Liver (tissue), 9 donors: Measurements from ENCODE around the gene MAP1LC3B2. TPM values are rescaled to one million over a fixed set of nuclear protein-coding genes. Genes with fewer than 3 reads are reported as not detected.

Experiments
- DNase-seq: peaks from one replicate; pipeline ENCODE4 v3.0.0-alpha.2; 2017; ENCODE audit warnings: low spot score
- H3K27ac ChIP-seq, 2 donors: one replicate each; pipeline ENCODE4 v1.7.0; 2013; ENCODE audit warnings: inconsistent platforms in 2 of 2, low read length in 2 of 2, control low read depth in 1 of 2, low read depth in 1 of 2, mild to moderate bottlenecking in 1 of 2
- H3K27me3 ChIP-seq, 4 donors: one replicate each; pipeline versions ENCODE4 v1.6.1 to v1.7.0; 2013; ENCODE audit warnings: low read length in 3 of 4, inconsistent platforms in 1 of 4, mild to moderate bottlenecking in 1 of 4, moderate library complexity in 1 of 4; ENCODE audit not compliant: control insufficient read depth in 4 of 4, insufficient read depth in 4 of 4
- H3K36me3 ChIP-seq, 4 donors: one replicate each; pipeline versions ENCODE4 v1.6.1 to v1.7.0; 2013; ENCODE audit warnings: low read length in 3 of 4, mild to moderate bottlenecking in 3 of 4, low read depth in 1 of 4, moderate library complexity in 1 of 4; ENCODE audit not compliant: control insufficient read depth in 4 of 4, insufficient read depth in 3 of 4
- H3K4me1 ChIP-seq, 4 donors: one replicate each; pipeline versions ENCODE4 v1.6.1 to v1.7.0; 2013; ENCODE audit warnings: low read length in 3 of 4, mild to moderate bottlenecking in 3 of 4, moderate library complexity in 1 of 4; ENCODE audit not compliant: control insufficient read depth in 4 of 4, insufficient read depth in 4 of 4
- H3K4me3 ChIP-seq, 3 donors: one replicate each; pipeline versions ENCODE4 v1.6.1 to v1.7.0; 2013; ENCODE audit warnings: low read length in 3 of 3, control low read depth in 1 of 3, low read depth in 1 of 3, mild to moderate bottlenecking in 1 of 3
- H3K9ac ChIP-seq, 2 donors: one replicate each; pipeline ENCODE4 v1.7.0; 2013; ENCODE audit warnings: low read length in 2 of 2, mild to moderate bottlenecking in 2 of 2, moderate library complexity in 2 of 2, control low read depth in 1 of 2, low read depth in 1 of 2
- H3K9me3 ChIP-seq, 4 donors: one replicate each; pipeline versions ENCODE4 v1.6.1 to v1.7.0; 2013; ENCODE audit warnings: low read length in 3 of 4; ENCODE audit not compliant: control insufficient read depth in 4 of 4
- EGR1 ChIP-seq, 2 donors: IDR thresholded peaks; 2 replicates each; pipeline ENCODE4 v1.6.1; 2016 to 2018; ENCODE audit warnings: antibody characterized with exemption in 2 of 2, low read depth in 2 of 2
- FOXA1 ChIP-seq: IDR thresholded peaks from 2 replicates; pipeline ENCODE4 v1.6.1; 2016; ENCODE audit warnings: antibody characterized with exemption
- FOXA2 ChIP-seq: IDR thresholded peaks from 2 replicates; pipeline ENCODE4 v1.6.1; 2016; ENCODE audit warnings: antibody characterized with exemption
- GABPA ChIP-seq, 2 donors: IDR thresholded peaks in 1 of 2; conservative IDR thresholded peaks in 1 of 2; 2 replicates each; pipeline ENCODE4 v1.6.1; 2016; ENCODE audit warnings: antibody characterized with exemption in 2 of 2, mild to moderate bottlenecking in 1 of 2, moderate library complexity in 1 of 2
- HNF4A ChIP-seq, 2 donors: conservative IDR thresholded peaks; 2 replicates each; pipeline ENCODE4 v1.6.1; 2016; ENCODE audit warnings: antibody characterized with exemption in 2 of 2, mild to moderate bottlenecking in 2 of 2
- HNF4G ChIP-seq: IDR thresholded peaks from 2 replicates; pipeline ENCODE4 v1.6.1; 2016; ENCODE audit warnings: antibody characterized with exemption
- JUND ChIP-seq, 2 donors: IDR thresholded peaks; 2 replicates each; pipeline ENCODE4 v1.6.1; 2016; ENCODE audit warnings: antibody characterized with exemption in 2 of 2
- NR2F2 ChIP-seq: IDR thresholded peaks from 2 replicates; pipeline ENCODE4 v1.6.1; 2016; ENCODE audit warnings: antibody characterized with exemption
- RAD21 ChIP-seq, 2 donors: IDR thresholded peaks; 2 replicates each; pipeline ENCODE4 v1.6.1; 2016; ENCODE audit warnings: antibody characterized with exemption in 2 of 2, mild to moderate bottlenecking in 2 of 2
- RXRA ChIP-seq, 2 donors: IDR thresholded peaks; 2 replicates each; pipeline ENCODE4 v1.6.1; 2017 to 2018; ENCODE audit warnings: antibody characterized with exemption in 2 of 2, mild to moderate bottlenecking in 1 of 2
- SP1 ChIP-seq: IDR thresholded peaks from 2 replicates; pipeline ENCODE4 v1.6.1; 2018; ENCODE audit warnings: antibody characterized with exemption, mild to moderate bottlenecking
- TAF1 ChIP-seq: conservative IDR thresholded peaks from 2 replicates; pipeline ENCODE4 v1.6.1; 2016; ENCODE audit warnings: antibody characterized with exemption, mild to moderate bottlenecking
- YY1 ChIP-seq: IDR thresholded peaks from 2 replicates; pipeline ENCODE4 v1.6.1; 2016; ENCODE audit warnings: antibody characterized with exemption, mild to moderate bottlenecking
- WGBS: extraction: QIAGEN DNeasy Blood & Tissue Kit; methylation state at CpG from one replicate; pipeline ENCODE4 v1.1.7; 2013; 5-methylcytosine and 5-hydroxymethylcytosine counted together
- polyA plus RNA-seq, 2 donors: library from polyadenylated mRNA; stranded (reverse) in 1 of 2; unstranded in 1 of 2; fragments of 200-250 nt in 1 of 2; fragments of >200 nt in 1 of 2; fragmentation: Nextera tagmentation in 1 of 2; extraction: Ambion mirVana in 1 of 2; gene quantifications; one replicate each; pipeline versions ENCODE4 v1.2.1 to v1.2.3, GENCODE V29; 2013 to 2015
- total RNA-seq, 2 donors: library from RNA; depleted of rRNA; stranded (reverse); fragments of >200 nt; gene quantifications; one replicate each; pipeline ENCODE4 v1.2.3, GENCODE V29; 2014
- TF ChIP-seq, protein P1 (sequence below): IDR thresholded peaks from 2 replicates; pipeline ENCODE4 v1.6.1; 2016; ENCODE audit warnings: antibody characterized with exemption
- TF ChIP-seq, protein P2 (sequence below): IDR thresholded peaks from 2 replicates; pipeline ENCODE4 v1.6.1; 2016; ENCODE audit warnings: antibody characterized with exemption
- TF ChIP-seq, protein P3 (sequence below): fragments of 150-350 bp; IDR thresholded peaks from 2 replicates; pipeline ENCODE4 v1.5.1; 2017; ENCODE audit warnings: improper control_type of control experiment, low read depth, low read length; ENCODE audit not compliant: missing input control
- TF ChIP-seq, protein P4 (sequence below): IDR thresholded peaks from 2 replicates; pipeline ENCODE4 v1.6.1; 2016; ENCODE audit warnings: antibody characterized with exemption
- donor health status: healthy.
- donor health status: healthy.
- donor health status: healthy.
- donor health status: healthy.
- donor health status: healthy.

The MAP1LC3B2 gene
- total and polyA plus RNA-seq, 4 donors = 1.3 to 7.7 TPM; not detected in 2

DNA sequence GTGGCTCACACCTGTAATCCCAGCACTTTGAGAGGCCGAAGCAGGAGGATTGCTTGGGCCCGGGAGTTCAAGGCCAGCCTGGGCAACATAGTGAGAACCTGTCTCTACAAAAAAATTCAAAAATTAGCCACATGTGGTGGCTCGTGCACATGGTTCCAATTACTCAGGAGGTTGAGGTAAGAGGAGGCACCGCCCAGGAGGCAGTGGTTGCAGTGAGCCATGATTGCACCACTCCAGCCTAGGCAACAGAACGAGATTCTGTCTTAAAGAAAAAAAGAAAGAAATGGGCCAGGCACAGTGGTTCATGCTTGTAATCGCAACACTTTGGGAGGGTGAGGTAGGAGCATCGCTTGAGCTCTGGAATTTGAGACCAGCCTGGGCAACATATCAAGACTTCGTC lies 33.5 kb downstream of the MAP1LC3B2 start:
- DNase-seq = no peak
- TF ChIP-seq NR2F2 (no peak), HNF4A (conservative IDR thresholded peaks at IDR 0.05) (no peak), YY1 (no peak), FOXA1 (no peak), JUND (IDR thresholded peaks at IDR 0.05) (no peak), GABPA (IDR thresholded peaks at IDR 0.05 in 1 of 2, conservative IDR thresholded peaks at IDR 0.05 in 1 of 2) (no peak), RAD21 (IDR thresholded peaks at IDR 0.05) (no peak), FOXA2 (no peak), RXRA (IDR thresholded peaks at IDR 0.05) (no peak)
- TF ChIP-seq, protein P1, sequence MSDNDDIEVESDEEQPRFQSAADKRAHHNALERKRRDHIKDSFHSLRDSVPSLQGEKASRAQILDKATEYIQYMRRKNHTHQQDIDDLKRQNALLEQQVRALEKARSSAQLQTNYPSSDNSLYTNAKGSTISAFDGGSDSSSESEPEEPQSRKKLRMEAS = no peak
- TF ChIP-seq, protein P2, sequence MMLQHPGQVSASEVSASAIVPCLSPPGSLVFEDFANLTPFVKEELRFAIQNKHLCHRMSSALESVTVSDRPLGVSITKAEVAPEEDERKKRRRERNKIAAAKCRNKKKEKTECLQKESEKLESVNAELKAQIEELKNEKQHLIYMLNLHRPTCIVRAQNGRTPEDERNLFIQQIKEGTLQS = no peak
- Histone ChIP-seq H3K27ac (no peak overlapping the region), H3K27me3 (no peaks in the 10 kb centered on the region), H3K4me3 (no peak overlapping the region), H3K4me1 (peaks cover 4 to 10% (median 8%) of the 10 kb centered on the region in 4 donors), H3K9me3 (no peaks in the 10 kb centered on the region), H3K36me3 (no peaks in the 10 kb centered on the region), H3K9ac (no peak overlapping the region)
- WGBS = 86% methylated on average over 8 of the region's 8 CpGs

DNA sequence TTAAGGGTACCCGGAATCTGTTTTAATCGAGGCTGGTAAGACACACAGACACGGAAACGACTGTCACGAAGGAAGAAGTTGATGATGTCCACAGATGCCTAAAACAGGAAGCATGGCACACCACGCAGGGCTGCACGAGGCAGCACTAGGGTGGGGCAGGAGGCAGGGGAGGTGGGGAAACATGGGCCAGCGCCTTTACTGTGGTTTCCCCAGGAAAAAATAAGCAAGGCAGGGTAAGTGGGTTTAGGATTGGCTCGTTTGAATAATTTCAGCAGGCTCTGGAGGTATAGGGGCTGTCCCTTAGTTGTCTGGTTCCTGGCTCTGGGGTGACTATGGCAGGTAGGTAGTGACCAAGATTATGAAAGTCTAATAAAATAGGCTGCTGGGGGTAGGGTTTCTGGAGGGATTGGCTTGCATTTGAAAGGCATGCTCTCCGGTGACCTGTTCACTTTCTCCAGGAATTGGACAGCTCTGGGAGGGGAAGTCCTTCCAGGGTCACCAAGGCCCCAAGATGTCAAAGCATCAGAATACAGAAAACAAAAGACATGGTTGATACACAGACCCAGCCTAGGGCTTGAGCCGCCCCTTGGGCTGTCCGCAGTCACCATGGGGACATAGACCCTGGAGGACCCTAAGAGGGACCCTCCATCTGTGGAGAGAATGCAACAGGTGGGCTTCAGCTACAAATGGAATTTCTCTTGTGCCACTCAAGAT lies 35.3 kb downstream of the MAP1LC3B2 start:
- DNase-seq = no peak
- Histone ChIP-seq H3K4me1 (peaks cover 4 to 14% (median 8%) of the 10 kb centered on the region in 4 donors), H3K9me3 (no peaks in the 10 kb centered on the region), H3K36me3 (no peaks in the 10 kb centered on the region), H3K27ac (no peak overlapping the region), H3K9ac (no peak overlapping the region), H3K4me3 (no peak overlapping the region), H3K27me3 (no peaks in the 10 kb centered on the region)
- TF ChIP-seq, protein P3, sequence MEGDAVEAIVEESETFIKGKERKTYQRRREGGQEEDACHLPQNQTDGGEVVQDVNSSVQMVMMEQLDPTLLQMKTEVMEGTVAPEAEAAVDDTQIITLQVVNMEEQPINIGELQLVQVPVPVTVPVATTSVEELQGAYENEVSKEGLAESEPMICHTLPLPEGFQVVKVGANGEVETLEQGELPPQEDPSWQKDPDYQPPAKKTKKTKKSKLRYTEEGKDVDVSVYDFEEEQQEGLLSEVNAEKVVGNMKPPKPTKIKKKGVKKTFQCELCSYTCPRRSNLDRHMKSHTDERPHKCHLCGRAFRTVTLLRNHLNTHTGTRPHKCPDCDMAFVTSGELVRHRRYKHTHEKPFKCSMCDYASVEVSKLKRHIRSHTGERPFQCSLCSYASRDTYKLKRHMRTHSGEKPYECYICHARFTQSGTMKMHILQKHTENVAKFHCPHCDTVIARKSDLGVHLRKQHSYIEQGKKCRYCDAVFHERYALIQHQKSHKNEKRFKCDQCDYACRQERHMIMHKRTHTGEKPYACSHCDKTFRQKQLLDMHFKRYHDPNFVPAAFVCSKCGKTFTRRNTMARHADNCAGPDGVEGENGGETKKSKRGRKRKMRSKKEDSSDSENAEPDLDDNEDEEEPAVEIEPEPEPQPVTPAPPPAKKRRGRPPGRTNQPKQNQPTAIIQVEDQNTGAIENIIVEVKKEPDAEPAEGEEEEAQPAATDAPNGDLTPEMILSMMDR = no peak
- TF ChIP-seq GABPA (IDR thresholded peaks at IDR 0.05 in 1 of 2, conservative IDR thresholded peaks at IDR 0.05 in 1 of 2) = no peak
- TF ChIP-seq, protein P1 = no peak
- no peak for TF ChIP-seq EGR1 (IDR thresholded peaks at IDR 0.05; ENCODE audit: low read depth in 2 of 2)
- no peak for TF ChIP-seq NR2F2
- TF ChIP-seq, protein P2 = no peak
- no peak for TF ChIP-seq SP1
- TF ChIP-seq YY1 = no peak
- no peak for TF ChIP-seq TAF1
- no peak for TF ChIP-seq HNF4A (conservative IDR thresholded peaks at IDR 0.05)
- no peak for TF ChIP-seq RXRA (IDR thresholded peaks at IDR 0.05)
- no peak for TF ChIP-seq FOXA2
- TF ChIP-seq HNF4G = no peak
- TF ChIP-seq, protein P4, sequence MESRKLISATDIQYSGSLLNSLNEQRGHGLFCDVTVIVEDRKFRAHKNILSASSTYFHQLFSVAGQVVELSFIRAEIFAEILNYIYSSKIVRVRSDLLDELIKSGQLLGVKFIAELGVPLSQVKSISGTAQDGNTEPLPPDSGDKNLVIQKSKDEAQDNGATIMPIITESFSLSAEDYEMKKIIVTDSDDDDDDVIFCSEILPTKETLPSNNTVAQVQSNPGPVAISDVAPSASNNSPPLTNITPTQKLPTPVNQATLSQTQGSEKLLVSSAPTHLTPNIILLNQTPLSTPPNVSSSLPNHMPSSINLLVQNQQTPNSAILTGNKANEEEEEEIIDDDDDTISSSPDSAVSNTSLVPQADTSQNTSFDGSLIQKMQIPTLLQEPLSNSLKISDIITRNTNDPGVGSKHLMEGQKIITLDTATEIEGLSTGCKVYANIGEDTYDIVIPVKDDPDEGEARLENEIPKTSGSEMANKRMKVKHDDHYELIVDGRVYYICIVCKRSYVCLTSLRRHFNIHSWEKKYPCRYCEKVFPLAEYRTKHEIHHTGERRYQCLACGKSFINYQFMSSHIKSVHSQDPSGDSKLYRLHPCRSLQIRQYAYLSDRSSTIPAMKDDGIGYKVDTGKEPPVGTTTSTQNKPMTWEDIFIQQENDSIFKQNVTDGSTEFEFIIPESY = no peak
- no peak for TF ChIP-seq JUND (IDR thresholded peaks at IDR 0.05)
- TF ChIP-seq FOXA1 = no peak
- 87% methylated on average over 12 of the region's 12 CpGs for WGBS
